ENCODE results near the gene DGKI. TPM values are rescaled to one million over a fixed set of nuclear protein-coding genes. Genes with fewer than 3 reads are reported as not detected.

The DGKI gene
- total RNA-seq, 3 donors from 2014 or later (not counting 1 experiment from before 2014, with no cell fraction given), result 0.53 TPM; not detected in 2

GRCh38 chr7:137583172-137583571 lies 263.6 kb downstream of the DGKI start:
- H3K27me3 Mint-ChIP-seq (ENCODE audit: low read depth in 2 of 2), result no peaks in the 10 kb centered on the region
- TF ChIP-seq CTCF (IDR thresholded peaks at IDR 0.05), result no peak
- ATAC-seq (no peak), DNase-seq (no peak)
- H3K4me3 Mint-ChIP-seq, result no peak overlapping the region
- H3K4me1 Mint-ChIP-seq, result no peaks in the 10 kb centered on the region
- no peaks in the 10 kb centered on the region for H3K9me3 Mint-ChIP-seq
- 57% methylated on average over 1 of the region's 1 CpG for WGBS (ENCODE audit: insufficient coverage)
- H3K36me3 Mint-ChIP-seq, result no peaks in the 10 kb centered on the region
- no peak overlapping the region for H3K27ac Mint-ChIP-seq
- H3K36me3 ChIP-seq (ENCODE audit: control insufficient read depth, insufficient read depth, low read length), result no peaks in the 10 kb centered on the region
- H3K4me1 ChIP-seq (ENCODE audit: control insufficient read depth, insufficient read depth, low read length), result no peaks in the 10 kb centered on the region
- intact Hi-C loops (cut with micrococcal nuclease), result no loop called here
- H3K27ac ChIP-seq (ENCODE audit: low read length), result no peak overlapping the region
- no peaks in the 10 kb centered on the region for H3K9me3 ChIP-seq (ENCODE audit: control insufficient read depth, insufficient read depth, low read length)
- no peaks in the 10 kb centered on the region for H3K27me3 ChIP-seq (ENCODE audit: control insufficient read depth, insufficient read depth, low read length)
- H3K4me3 ChIP-seq (ENCODE audit: low read length), result no peak overlapping the region

GRCh38 chr7:137579913-137580640 lies 266.7 kb downstream of the DGKI start:
- Mint-ChIP-seq H3K9me3 (no peaks in the 10 kb centered on the region), H3K27me3 (ENCODE audit: low read depth in 2 of 2) (peaks cover 0 to 3% of the 10 kb centered on the region in 2 donors), H3K36me3 (no peaks in the 10 kb centered on the region), H3K4me1 (no peaks in the 10 kb centered on the region), H3K27ac (no peak overlapping the region), H3K4me3 (no peak overlapping the region)
- H3K4me3 ChIP-seq (ENCODE audit: low read length), result no peak overlapping the region
- no peak overlapping the region for H3K27ac ChIP-seq (ENCODE audit: low read length)
- no peaks in the 10 kb centered on the region for H3K9me3 ChIP-seq (ENCODE audit: control insufficient read depth, insufficient read depth, low read length)
- intact Hi-C loops (cut with micrococcal nuclease), result no loop called here
- no peak for DNase-seq
- H3K36me3 ChIP-seq (ENCODE audit: control insufficient read depth, insufficient read depth, low read length), result no peaks in the 10 kb centered on the region
- TF ChIP-seq CTCF (IDR thresholded peaks at IDR 0.05), result no peak
- WGBS (ENCODE audit: insufficient coverage), result 100% methylated on average over 2 of the region's 2 CpGs
- no peak for ATAC-seq
- H3K4me1 ChIP-seq (ENCODE audit: control insufficient read depth, insufficient read depth, low read length), result no peaks in the 10 kb centered on the region
- H3K27me3 ChIP-seq (ENCODE audit: control insufficient read depth, insufficient read depth, low read length), result no peaks in the 10 kb centered on the region

DNA sequence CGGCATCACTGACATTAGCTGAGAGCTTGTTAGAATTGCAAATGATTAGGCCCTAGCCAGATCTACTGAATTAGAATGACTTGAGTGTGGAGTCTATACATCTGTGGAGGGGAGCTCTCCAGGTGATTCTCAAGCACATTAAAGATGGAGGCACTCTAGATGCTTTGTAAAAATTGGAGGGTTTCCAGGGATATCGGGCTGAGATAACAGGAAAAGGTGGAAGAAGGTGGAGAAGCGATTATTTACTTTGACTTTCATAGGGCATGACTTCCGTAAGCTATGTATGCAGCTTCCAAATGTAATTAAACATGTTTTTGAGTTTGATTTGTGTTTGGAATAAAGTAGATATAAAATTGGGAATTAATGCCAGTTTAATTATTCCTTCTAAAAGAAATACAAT lies 268.2 kb downstream of the DGKI start:
- no peaks in the 10 kb centered on the region for H3K9me3 ChIP-seq (ENCODE audit: control insufficient read depth, insufficient read depth, low read length)
- H3K4me1 ChIP-seq (ENCODE audit: control insufficient read depth, insufficient read depth, low read length), result no peaks in the 10 kb centered on the region
- no peaks in the 10 kb centered on the region for H3K9me3 Mint-ChIP-seq
- H3K4me3 Mint-ChIP-seq, result no peak overlapping the region
- no peaks in the 10 kb centered on the region for H3K36me3 ChIP-seq (ENCODE audit: control insufficient read depth, insufficient read depth, low read length)
- no peaks in the 10 kb centered on the region for H3K36me3 Mint-ChIP-seq
- H3K27me3 Mint-ChIP-seq (ENCODE audit: low read depth in 2 of 2), result peaks cover 0 to 3% of the 10 kb centered on the region in 2 donors
- no peak overlapping the region for H3K27ac Mint-ChIP-seq
- TF ChIP-seq CTCF (IDR thresholded peaks at IDR 0.05), result no peak
- no peaks in the 10 kb centered on the region for H3K27me3 ChIP-seq (ENCODE audit: control insufficient read depth, insufficient read depth, low read length)
- WGBS (ENCODE audit: insufficient coverage), result 87% methylated on average over 4 of the region's 4 CpGs
- no peak overlapping the region for H3K27ac ChIP-seq (ENCODE audit: low read length)
- ATAC-seq (no peak), DNase-seq (no peak)
- no peaks in the 10 kb centered on the region for H3K4me1 Mint-ChIP-seq
- no peak overlapping the region for H3K4me3 ChIP-seq (ENCODE audit: low read length)
- intact Hi-C loops (cut with micrococcal nuclease), result no loop called here

GRCh38 chr7:137577184-137577583 lies 269.6 kb downstream of the DGKI start:
- H3K4me1 ChIP-seq (ENCODE audit: control insufficient read depth, insufficient read depth, low read length), result no peaks in the 10 kb centered on the region
- ATAC-seq (no peak), DNase-seq (no peak)
- no peaks in the 10 kb centered on the region for H3K9me3 ChIP-seq (ENCODE audit: control insufficient read depth, insufficient read depth, low read length)
- H3K4me1 Mint-ChIP-seq, result no peaks in the 10 kb centered on the region
- intact Hi-C loops (cut with micrococcal nuclease), result no loop called here
- no peak overlapping the region for H3K27ac Mint-ChIP-seq
- no CpG with 5 or more reads among the region's 1 CpG for WGBS (ENCODE audit: insufficient coverage)
- no peaks in the 10 kb centered on the region for H3K9me3 Mint-ChIP-seq
- no peaks in the 10 kb centered on the region for H3K27me3 ChIP-seq (ENCODE audit: control insufficient read depth, insufficient read depth, low read length)
- peaks cover 0 to 3% of the 10 kb centered on the region in 2 donors for H3K27me3 Mint-ChIP-seq (ENCODE audit: low read depth in 2 of 2)
- no peaks in the 10 kb centered on the region for H3K36me3 ChIP-seq (ENCODE audit: control insufficient read depth, insufficient read depth, low read length)
- H3K36me3 Mint-ChIP-seq, result no peaks in the 10 kb centered on the region
- H3K4me3 Mint-ChIP-seq, result no peak overlapping the region
- H3K27ac ChIP-seq (ENCODE audit: low read length), result no peak overlapping the region
- H3K4me3 ChIP-seq (ENCODE audit: low read length), result no peak overlapping the region
- no peak for TF ChIP-seq CTCF (IDR thresholded peaks at IDR 0.05)

Data from natural killer cell (primary cell).